Type B pancreatic cell (in vitro differentiated cells): ENCODE results near the gene HS2ST1. TPM values are rescaled to one million over a fixed set of nuclear protein-coding genes. Genes with fewer than 3 reads are reported as not detected.

ENCODE experiments used
- DNase-seq: peaks from one replicate; pipeline ENCODE4 v3.0.0; 2021; ENCODE audit warnings: mixed read lengths; ENCODE audit not compliant: unreplicated experiment; ENCODE audit errors: extremely low spot score
- H3K27ac Mint-ChIP-seq: 2 replicates; pipeline ENCODE4 v1.8.0; 2021; ENCODE audit warnings: mild to moderate bottlenecking, mixed read lengths
- H3K27me3 Mint-ChIP-seq: 2 replicates; pipeline ENCODE4 v1.8.0; 2021; ENCODE audit warnings: mixed read lengths
- H3K36me3 Mint-ChIP-seq: 2 replicates; pipeline ENCODE4 v1.8.0; 2021; ENCODE audit warnings: mixed read lengths
- H3K4me1 Mint-ChIP-seq: one replicate; pipeline ENCODE4 v1.8.0; 2021; ENCODE audit warnings: mixed read lengths; ENCODE audit not compliant: unreplicated experiment
- H3K4me3 Mint-ChIP-seq: 2 replicates; pipeline ENCODE4 v1.8.0; 2021; ENCODE audit warnings: mild to moderate bottlenecking, mixed read lengths
- H3K9me3 Mint-ChIP-seq: 2 replicates; pipeline ENCODE4 v1.8.0; 2021; ENCODE audit warnings: mixed read lengths
- total RNA-seq: library from RNA; stranded (reverse); gene quantifications from 2 replicates; pipeline ENCODE4 v1.2.1, GENCODE V29; 2021; ENCODE audit warnings: low replicate concordance
- TF ChIP-seq, protein P1 (sequence below): fragments of 200-600 bp; sonication (generic); conservative IDR thresholded peaks from 2 replicates; pipeline ENCODE4 v1.5.0; 2021; ENCODE audit warnings: antibody characterized with exemption, mild to moderate bottlenecking

Gene HS2ST1
- total RNA-seq, 1 donor from 2014 or later, result 40.3 TPM

DNA sequence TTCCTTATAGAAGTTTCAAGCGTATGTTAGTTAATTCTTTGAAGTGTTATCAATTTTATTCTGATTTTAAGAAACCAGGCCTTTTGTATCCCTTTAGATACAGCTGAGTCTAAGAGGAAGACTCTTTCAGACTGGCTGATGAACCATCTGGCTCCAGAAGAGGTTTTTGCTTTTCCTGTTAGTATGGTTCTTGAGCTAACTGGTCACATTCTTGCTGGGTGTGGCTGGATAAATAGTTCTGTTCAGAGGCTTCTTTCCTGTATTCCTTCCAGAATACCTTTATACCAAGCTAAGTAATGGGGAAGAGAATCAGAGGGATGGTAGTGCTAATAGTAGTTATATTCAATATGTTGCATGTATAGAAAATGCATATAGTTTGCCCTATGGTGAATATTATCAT lies 12.4 kb downstream of the HS2ST1 start:
- no peaks in the 10 kb centered on the region for H3K27me3 Mint-ChIP-seq
- peak overlapping the region; percentile 20 for H3K27ac Mint-ChIP-seq
- H3K4me1 Mint-ChIP-seq, result peaks cover 5% of the 10 kb centered on the region
- TF ChIP-seq, protein P1, sequence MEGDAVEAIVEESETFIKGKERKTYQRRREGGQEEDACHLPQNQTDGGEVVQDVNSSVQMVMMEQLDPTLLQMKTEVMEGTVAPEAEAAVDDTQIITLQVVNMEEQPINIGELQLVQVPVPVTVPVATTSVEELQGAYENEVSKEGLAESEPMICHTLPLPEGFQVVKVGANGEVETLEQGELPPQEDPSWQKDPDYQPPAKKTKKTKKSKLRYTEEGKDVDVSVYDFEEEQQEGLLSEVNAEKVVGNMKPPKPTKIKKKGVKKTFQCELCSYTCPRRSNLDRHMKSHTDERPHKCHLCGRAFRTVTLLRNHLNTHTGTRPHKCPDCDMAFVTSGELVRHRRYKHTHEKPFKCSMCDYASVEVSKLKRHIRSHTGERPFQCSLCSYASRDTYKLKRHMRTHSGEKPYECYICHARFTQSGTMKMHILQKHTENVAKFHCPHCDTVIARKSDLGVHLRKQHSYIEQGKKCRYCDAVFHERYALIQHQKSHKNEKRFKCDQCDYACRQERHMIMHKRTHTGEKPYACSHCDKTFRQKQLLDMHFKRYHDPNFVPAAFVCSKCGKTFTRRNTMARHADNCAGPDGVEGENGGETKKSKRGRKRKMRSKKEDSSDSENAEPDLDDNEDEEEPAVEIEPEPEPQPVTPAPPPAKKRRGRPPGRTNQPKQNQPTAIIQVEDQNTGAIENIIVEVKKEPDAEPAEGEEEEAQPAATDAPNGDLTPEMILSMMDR, result no peak
- H3K9me3 Mint-ChIP-seq, result peaks cover 6% of the 10 kb centered on the region
- DNase-seq, result no peak
- peaks cover 25% of the 10 kb centered on the region for H3K36me3 Mint-ChIP-seq
- no peak overlapping the region for H3K4me3 Mint-ChIP-seq

DNA sequence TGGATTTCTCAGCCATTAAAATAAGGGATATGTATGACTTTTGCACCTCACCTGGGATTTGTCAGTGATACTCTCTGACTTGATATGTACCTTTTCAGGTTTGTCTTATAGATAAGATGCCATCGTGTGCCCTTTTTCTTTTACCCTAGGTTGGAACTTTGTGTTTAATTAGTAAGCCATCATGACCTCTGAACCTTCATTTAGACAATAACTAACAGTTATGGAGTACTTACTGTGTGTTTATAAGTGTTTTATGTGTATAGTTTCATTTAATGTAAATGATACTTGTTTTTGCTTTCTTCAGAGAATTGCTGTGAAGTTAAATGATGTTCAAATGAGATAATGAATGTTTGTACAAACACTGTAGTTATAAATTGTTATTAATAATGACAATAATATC lies 14.4 kb downstream of the HS2ST1 start:
- H3K27ac Mint-ChIP-seq, result no peak overlapping the region
- H3K27me3 Mint-ChIP-seq, result no peaks in the 10 kb centered on the region
- H3K36me3 Mint-ChIP-seq, result peaks cover 17% of the 10 kb centered on the region
- H3K4me1 Mint-ChIP-seq, result peaks cover 12% of the 10 kb centered on the region
- H3K4me3 Mint-ChIP-seq, result no peak overlapping the region
- H3K9me3 Mint-ChIP-seq, result peaks cover 3% of the 10 kb centered on the region
- DNase-seq, result no peak
- TF ChIP-seq, protein P1, result no peak

DNA sequence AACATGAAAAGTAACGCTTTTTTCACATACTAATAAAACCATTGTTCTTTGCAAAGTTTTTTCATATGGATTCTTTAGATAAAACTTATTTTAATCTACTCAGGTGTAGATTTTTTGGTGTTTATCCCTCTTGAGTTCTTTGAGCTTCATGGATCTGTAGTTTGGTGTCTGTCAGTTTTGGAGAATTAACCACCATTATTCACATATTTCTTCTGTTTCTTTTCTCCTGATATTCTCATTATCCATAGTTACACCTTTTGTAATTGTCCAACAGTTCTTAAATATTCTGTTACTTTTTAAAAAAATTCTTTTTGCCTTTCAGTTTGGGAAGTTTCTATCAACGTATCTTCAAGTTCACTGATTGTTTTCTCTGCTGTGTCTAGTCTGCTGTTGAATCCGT lies 18.6 kb downstream of the HS2ST1 start:
- H3K4me3 Mint-ChIP-seq, result no peak overlapping the region
- DNase-seq, result no peak
- H3K4me1 Mint-ChIP-seq, result peaks cover 10% of the 10 kb centered on the region
- H3K9me3 Mint-ChIP-seq, result peaks cover 5% of the 10 kb centered on the region
- H3K36me3 Mint-ChIP-seq, result no peaks in the 10 kb centered on the region
- no peaks in the 10 kb centered on the region for H3K27me3 Mint-ChIP-seq
- no peak overlapping the region for H3K27ac Mint-ChIP-seq
- TF ChIP-seq, protein P1, result no peak

DNA sequence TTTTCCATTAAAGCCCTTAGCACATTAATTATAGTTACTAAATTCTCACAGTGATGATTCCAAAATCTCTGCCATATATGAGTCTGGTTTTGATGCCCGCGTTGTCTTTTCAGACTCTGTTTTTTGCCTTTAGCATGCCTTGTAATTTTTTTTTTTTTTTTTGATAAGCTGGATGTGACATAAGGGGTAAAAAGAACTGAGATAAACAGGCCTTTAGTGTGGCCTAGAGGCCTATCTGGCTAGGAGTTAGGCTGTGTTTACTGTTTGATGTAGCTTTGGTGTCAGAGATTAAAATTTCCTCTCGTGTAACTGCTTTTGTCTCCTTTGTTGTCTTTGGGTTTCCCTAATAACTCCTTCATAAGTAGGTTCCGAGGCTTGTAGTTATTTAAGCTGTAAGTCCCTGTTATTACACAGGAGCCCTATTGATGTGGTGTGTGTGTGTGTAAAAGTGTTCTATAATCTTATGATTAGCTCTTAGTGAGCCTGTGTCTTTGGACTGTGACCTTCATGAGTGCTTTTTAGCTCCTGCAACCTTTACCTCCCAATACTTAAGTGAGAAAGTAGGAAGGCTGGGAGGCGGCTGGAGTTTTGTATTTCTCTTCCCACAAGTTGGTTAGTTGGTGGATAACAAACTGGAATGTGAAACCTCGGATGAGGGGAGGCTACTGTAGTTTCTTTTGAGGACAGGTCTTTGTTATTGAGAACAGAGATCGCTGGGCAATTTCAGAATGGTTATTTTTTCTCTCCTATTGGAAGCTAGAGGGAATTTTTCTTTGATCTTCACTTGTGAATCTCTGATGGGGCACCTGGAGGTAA lies 19.3 kb downstream of the HS2ST1 start:
- H3K4me3 Mint-ChIP-seq, result peak overlapping the region; percentile 30
- peaks cover 16% of the 10 kb centered on the region for H3K4me1 Mint-ChIP-seq
- H3K36me3 Mint-ChIP-seq, result no peaks in the 10 kb centered on the region
- H3K27ac Mint-ChIP-seq, result peak overlapping the region; percentile 65
- DNase-seq, result no peak
- no peaks in the 10 kb centered on the region for H3K27me3 Mint-ChIP-seq
- peaks cover 5% of the 10 kb centered on the region for H3K9me3 Mint-ChIP-seq
- TF ChIP-seq, protein P1, result no peak

DNA sequence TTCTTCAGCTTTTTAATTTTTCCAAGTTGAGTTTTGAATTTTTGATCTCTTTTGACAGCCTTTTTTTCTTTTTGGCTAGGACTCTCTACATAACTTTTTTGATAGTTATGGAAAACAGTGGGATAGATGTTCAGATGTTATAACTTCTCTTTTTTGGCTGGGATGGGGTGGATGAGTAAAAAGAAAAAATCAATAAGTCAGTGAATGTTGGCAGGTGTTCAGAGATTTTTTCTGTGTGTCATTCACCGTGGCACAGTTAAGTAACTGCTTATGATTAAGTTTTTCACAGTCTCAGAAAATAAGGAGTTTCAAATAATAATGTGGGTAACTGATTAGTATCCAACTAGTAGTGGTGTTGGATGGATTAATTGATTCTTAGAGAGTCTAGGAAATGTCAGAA lies 24.0 kb downstream of the HS2ST1 start:
- H3K4me3 Mint-ChIP-seq, result no peak overlapping the region
- no peaks in the 10 kb centered on the region for H3K36me3 Mint-ChIP-seq
- H3K4me1 Mint-ChIP-seq, result peaks cover 23% of the 10 kb centered on the region
- peaks cover 5% of the 10 kb centered on the region for H3K9me3 Mint-ChIP-seq
- no peak for DNase-seq
- no peaks in the 10 kb centered on the region for H3K27me3 Mint-ChIP-seq
- H3K27ac Mint-ChIP-seq, result no peak overlapping the region
- TF ChIP-seq, protein P1, result no peak
